Measurements from ENCODE around the gene SLC7A1.
A peak's percentile ranks its signal among the peaks of the same experiment; 100 is the strongest.

SLC7A1 gene

GRCh38 chr13:29503041-29503837 is 92.2 kb downstream of the SLC7A1 start:
- intact Hi-C loops (cut with DNase I) = loop anchor here (10.0 kb wide), 1 partner anchor 212 kb away; no protein-coding TSS in a partner anchor
- DNase-seq = peak in 12 of 42 donors; percentile 14 to 70 (median 46)

DNA sequence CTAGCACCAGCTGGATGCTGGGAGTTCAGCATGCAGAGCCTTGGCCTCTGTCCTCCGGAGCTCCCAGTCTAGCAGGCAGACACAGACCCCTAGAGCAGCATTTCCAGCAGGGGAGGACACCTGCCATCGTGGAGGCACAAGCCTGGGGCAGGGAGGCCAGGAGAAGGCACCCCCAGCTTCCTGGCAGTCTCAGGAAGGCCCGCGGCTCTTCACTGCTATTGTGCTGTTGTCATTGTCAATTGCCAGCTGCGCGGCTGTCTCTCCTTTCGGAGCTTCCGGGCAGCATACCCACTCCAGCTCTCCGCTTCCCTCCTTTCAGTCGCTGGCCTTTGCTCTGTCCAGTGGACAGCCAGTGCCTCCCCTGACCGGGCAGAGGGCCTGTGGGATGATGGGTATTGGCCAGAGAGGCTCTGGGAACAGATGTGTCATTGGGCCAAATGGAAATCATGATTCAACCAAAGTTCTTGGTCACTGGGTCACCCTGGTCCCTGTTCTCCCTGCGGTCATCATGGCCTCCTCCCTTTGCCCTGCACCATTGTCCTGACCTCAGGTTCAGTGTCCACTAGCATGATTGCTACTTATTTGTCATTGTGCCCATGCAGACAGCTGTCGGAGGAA is 93.0 kb downstream of the SLC7A1 start:
- intact Hi-C loops (cut with DNase I) = loop anchor here (10.0 kb wide), 1 partner anchor 212 kb away; no protein-coding TSS in a partner anchor
- no peak for DNase-seq

DNA sequence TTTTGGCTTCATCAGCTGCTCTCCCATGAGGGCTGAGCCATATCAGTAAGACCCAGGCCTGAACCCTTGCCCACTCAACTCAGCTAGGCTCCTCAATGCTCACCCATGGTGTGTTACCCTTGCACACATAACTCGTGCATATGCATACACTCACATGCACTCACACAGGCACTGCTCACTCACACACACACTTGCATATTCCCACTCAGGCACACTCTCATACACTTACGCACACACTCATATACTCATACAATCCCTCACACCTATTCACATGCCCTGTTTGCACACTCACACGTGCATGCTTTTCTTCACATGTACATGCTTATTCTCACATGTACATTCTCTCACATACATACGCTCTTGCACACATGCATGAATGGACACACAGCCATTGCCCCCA is 93.8 kb downstream of the SLC7A1 start:
- DNase-seq = no peak

GRCh38 chr13:29500386-29500785 is 95.1 kb downstream of the SLC7A1 start:
- no peak for DNase-seq
- intact Hi-C loops (cut with DNase I) = loop anchor here (10.0 kb wide), 1 partner anchor 214 kb away; no protein-coding TSS in a partner anchor

More for the DNA sequence above, 93.8 kb downstream of the SLC7A1 start:
- intact Hi-C loops (cut with DNase I) = loop anchor here (10.0 kb wide), 1 partner anchor 213 kb away; no protein-coding TSS in a partner anchor

- no peak for DNase-seq
- intact Hi-C loops (cut with DNase I) = loop anchor here (10.0 kb wide), 1 partner anchor 215 kb away; no protein-coding TSS in a partner anchor
Observed at GRCh38 chr13:29499506-29500165, 95.9 kb downstream of the SLC7A1 start.

- DNase-seq = no peak
- intact Hi-C loops (cut with DNase I) = no loop called here
Observed at GRCh38 chr13:29498426-29499040, 97.0 kb downstream of the SLC7A1 start.

DNA sequence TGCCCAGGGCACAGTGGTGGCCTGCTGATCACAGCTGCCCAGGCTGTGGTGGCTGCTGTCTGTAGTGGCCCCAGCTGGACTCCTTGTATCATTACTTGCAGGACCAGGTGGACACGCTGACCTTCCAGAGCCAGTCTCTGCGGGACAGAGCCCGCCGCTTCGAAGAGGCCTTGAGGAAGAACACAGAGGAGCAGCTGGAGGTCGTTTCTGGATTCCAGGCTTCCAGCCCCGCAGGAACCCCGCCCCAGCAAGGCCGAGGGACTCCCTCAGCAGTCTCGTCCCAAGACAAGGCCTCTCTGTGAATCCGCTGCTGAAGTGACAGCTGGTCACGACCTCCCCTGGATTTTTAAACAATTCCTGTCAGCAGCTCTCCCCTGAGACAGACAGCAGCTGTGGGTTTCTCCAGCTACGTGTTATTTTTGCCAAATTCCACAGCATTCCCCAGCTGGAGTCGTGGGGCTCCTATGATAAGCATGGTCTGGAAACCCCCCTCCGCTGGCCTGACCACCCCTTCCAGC is 98.3 kb downstream of the SLC7A1 start:
- intact Hi-C loops (cut with DNase I) = no loop called here
- DNase-seq = peak in 1 of 42 donors; percentile 13

- peak in 9 of 42 donors; percentile 8 to 48 (median 21) for DNase-seq
- intact Hi-C loops (cut with DNase I) = no loop called here
Observed at GRCh38 chr13:29496241-29496712, 99.2 kb downstream of the SLC7A1 start.

DNA sequence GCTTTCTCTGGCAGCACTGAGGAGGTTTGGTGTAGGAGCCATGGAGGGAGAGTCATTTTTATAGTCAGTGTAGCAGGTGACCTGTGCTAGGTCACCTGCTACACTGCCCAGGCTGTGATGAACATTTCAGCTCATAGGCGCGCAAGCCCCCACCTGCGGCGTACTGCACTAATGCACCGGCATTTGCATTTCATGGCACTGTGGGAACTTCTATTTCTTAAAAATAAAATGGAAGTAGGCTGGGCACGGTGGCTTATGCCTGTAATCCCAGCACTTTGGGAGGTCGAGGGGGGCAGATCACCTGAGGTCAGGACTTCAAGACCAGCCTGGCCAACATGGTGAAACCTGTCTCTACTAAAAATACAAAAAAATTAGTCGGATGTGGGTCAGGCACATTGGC is 101.0 kb downstream of the SLC7A1 start:
- intact Hi-C loops (cut with DNase I) = no loop called here
- no peak for DNase-seq

GRCh38 chr13:29493796-29494195 is 101.7 kb downstream of the SLC7A1 start:
- intact Hi-C loops (cut with DNase I) = no loop called here

DNA sequence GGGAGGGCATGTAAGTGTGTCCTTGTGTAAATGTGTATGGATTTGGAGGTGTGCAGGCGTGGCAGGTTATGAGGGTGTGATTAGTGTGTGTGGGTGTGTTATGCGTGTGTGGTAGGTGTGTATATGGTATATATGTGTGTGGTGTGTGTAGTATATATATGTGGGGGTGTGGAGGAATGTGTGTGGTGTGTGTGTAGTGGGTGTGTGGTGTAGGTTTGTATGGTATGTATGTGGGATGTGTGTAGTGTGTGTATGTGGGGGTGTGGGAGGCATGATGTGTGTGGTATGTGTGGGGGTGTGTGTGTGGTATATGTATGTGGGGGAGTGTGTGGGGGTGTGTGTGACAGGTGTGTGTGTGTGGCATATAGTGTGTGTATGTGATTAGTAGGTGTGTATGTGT is 104.2 kb downstream of the SLC7A1 start:
- DNase-seq = no peak
- intact Hi-C loops (cut with DNase I) = no loop called here

More at GRCh38 chr13:29493796-29494195, 101.7 kb downstream of the SLC7A1 start:
- DNase-seq = no peak

GRCh38 chr13:29490561-29490885 is 105.0 kb downstream of the SLC7A1 start:
- DNase-seq = no peak
- intact Hi-C loops (cut with DNase I) = no loop called here

GRCh38 chr13:29489650-29490560 is 105.6 kb downstream of the SLC7A1 start:
- no peak for DNase-seq
- intact Hi-C loops (cut with DNase I) = no loop called here

DNA sequence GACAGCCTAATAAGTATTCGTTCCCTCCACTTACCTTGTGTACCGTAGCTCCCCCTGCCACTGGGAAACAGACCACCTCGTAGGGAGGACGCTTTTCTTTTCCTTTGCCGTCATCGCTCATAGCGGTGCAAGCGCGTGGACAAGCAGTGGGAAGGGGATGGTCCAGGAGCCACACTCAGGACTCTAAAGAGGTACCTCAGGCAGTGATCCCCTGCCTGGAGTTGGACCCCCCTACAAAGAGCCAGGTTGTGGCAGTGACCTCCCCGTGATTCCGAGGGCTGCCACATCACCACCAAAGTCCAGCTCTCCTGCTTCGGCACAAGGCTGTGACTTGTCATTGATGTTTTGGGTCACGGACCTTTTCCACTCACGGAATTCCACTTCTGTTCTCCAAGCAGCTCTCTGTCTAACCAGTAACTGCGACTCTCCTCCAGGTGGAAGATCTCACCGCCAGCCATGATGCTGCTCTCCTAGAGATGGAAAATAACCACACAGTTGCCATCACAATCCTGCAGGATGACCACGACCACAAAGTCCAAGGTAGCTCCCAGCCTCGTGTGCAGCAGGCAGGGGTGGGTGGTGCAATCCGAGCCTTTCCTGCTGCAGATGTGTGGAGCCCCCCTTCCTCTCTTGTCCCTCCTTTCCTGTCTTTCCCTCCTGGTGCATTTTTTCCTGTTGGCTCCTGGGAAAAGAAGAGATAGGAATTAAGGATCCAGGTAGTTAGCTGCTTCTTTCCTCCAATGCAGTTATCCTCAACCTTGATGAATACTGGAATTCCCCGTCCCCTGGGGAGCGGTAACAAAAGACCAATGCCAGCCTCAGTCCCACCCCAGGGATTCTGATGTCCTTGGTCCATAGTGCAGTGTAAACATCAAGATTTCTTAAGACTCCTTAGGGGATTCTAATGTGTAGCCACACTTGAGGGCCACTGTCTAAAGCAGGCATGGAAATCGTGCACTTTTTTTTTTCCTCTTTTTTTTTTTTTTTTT is 107.7 kb downstream of the SLC7A1 start:
- DNase-seq = no peak
- intact Hi-C loops (cut with DNase I) = no loop called here

DNA sequence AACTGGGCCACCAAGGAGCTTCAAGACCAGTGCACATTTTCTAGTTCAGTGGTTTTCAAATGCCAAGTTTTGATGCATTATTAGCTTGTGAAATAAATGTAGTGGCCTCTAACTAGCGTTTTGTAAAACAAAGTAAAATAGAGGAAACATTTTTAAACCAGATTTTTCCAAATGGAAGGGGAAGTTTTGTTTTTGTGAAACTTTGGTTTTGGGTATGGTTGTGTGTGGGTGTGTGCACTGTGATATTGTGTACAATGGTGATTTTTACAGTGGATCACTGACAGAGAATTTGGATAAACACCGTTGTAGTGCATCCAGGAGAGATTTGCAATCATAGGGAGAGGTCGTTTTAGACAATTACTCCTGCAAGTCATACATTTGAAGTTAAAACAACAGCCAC is 108.9 kb downstream of the SLC7A1 start:
- intact Hi-C loops (cut with DNase I) = no loop called here

DNA sequence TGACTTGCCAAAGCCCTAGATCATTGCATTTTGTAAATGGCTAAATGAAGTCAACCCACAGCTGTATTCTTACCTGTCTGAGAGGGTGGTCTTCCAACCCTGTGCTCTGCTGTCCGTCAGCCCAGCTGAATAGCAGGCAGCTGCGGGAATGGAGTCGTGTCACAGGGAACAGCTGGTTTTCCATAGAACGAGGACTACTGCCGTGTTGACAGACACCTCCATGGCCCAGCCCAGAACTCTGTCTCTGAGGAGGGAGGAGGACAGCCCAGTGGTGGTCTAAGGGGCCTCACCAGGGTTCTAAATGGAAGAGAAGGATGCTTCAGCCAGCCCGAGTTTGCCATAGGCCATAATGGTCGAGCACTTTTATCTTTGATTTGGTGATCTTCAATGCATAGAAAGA is 110.7 kb downstream of the SLC7A1 start:
- no peak for DNase-seq
- intact Hi-C loops (cut with DNase I) = no loop called here

More for the DNA sequence above, 108.9 kb downstream of the SLC7A1 start:
- no peak for DNase-seq

GRCh38 chr13:29484236-29484635 is 111.3 kb downstream of the SLC7A1 start:
- intact Hi-C loops (cut with DNase I) = no loop called here
- no peak for DNase-seq

Measured in head of caudate nucleus (tissue), 42 donors.